MM.1S (cell line): ENCODE measurements around the gene CCNA1.

Source experiments
- DNase-seq: peaks from one replicate; pipeline ENCODE4 v3.0.0-alpha.2; 2015
- H2AFZ ChIP-seq: fragments of 300-600 bp; sonication (generic); 2 replicates; pipeline ENCODE4 v1.6.0; 2016; ENCODE audit warnings: antibody characterized with exemption, low read length
- H3F3A ChIP-seq: fragments of 300-600 bp; sonication (generic); 2 replicates; pipeline ENCODE4 v1.6.1; 2016; ENCODE audit warnings: mild to moderate bottlenecking, antibody characterized with exemption, low read length, moderate library complexity, mixed read lengths; ENCODE audit not compliant: insufficient read depth
- H3K27ac ChIP-seq: fragments of 300-600 bp; sonication (generic); 2 replicates; pipeline ENCODE4 v1.5.1; 2016; ENCODE audit warnings: mild to moderate bottlenecking, low read length
- H3K27me3 ChIP-seq: fragments of 300-600 bp; sonication (generic); replicated peaks from 2 replicates; pipeline ENCODE4 v1.6.0; 2016; ENCODE audit warnings: low read length; ENCODE audit not compliant: insufficient read depth
- H3K36me3 ChIP-seq: fragments of 300-600 bp; sonication (generic); replicated peaks from 2 replicates; pipeline ENCODE4 v1.6.1; 2016; ENCODE audit warnings: mild to moderate bottlenecking, low read length, mixed read lengths; ENCODE audit not compliant: insufficient read depth
- H3K4me1 ChIP-seq: fragments of 300-600 bp; sonication (generic); 2 replicates; pipeline ENCODE4 v1.6.1; 2016; ENCODE audit warnings: low read length, mixed read lengths
- H3K4me2 ChIP-seq: fragments of 300-600 bp; sonication (generic); 2 replicates; pipeline ENCODE4 v1.6.0; 2016; ENCODE audit warnings: low read depth, low read length
- H3K4me3 ChIP-seq: fragments of 300-600 bp; sonication (generic); 2 replicates; pipeline ENCODE4 v1.5.1; 2016; ENCODE audit warnings: low read length, mixed read lengths
- H3K79me2 ChIP-seq: fragments of 300-600 bp; sonication (generic); 2 replicates; pipeline ENCODE4 v1.6.1; 2016; ENCODE audit warnings: mixed run types, low read length, mixed read lengths
- H3K9ac ChIP-seq: fragments of 300-600 bp; sonication (generic); 2 replicates; pipeline ENCODE4 v1.6.1; 2016; ENCODE audit warnings: low read length, mixed read lengths
- H3K9me2 ChIP-seq: fragments of 300-600 bp; sonication (generic); replicated peaks from 2 replicates; pipeline ENCODE4 v1.6.1; 2016; ENCODE audit warnings: mild to moderate bottlenecking, low read length, mixed read lengths; ENCODE audit not compliant: insufficient read depth
- H3K9me3 ChIP-seq: fragments of 300-600 bp; sonication (generic); replicated peaks from 2 replicates; pipeline ENCODE4 v1.6.1; 2016; ENCODE audit warnings: mild to moderate bottlenecking, low read length, mixed read lengths; ENCODE audit not compliant: insufficient read depth
- H4K20me1 ChIP-seq: fragments of 300-600 bp; sonication (generic); 2 replicates; pipeline ENCODE4 v1.6.1; 2016; ENCODE audit warnings: mild to moderate bottlenecking, low read length, moderate library complexity, mixed read lengths; ENCODE audit not compliant: insufficient read depth
- CTCF ChIP-seq: fragments of 300-600 bp; sonication (generic); IDR thresholded peaks from 2 replicates; pipeline ENCODE4 v1.5.1; 2016; ENCODE audit warnings: antibody characterized with exemption, low read length, mixed read lengths
- EZH2 ChIP-seq: fragments of 300-600 bp; sonication (generic); optimal IDR thresholded peaks from 2 replicates; pipeline ENCODE3; 2017; ENCODE audit warnings: low read depth, mild to moderate bottlenecking, antibody characterized with exemption, low read length, mixed read lengths
- EZH2phosphoT487 ChIP-seq: fragments of 300-600 bp; sonication (generic); IDR thresholded peaks from 2 replicates; pipeline ENCODE4 v1.6.1; 2018; ENCODE audit warnings: antibody characterized with exemption, low read length

Gene CCNA1

GRCh38 chr13:36432106-36432544 is at the start of gene CCNA1:
CCNA1 (plus strand) TSS chr13:36432495; CDS start chr13:36433057, 562 bp downstream.
- H3K4me3 ChIP-seq: no peak within 1 kb of the TSS
- no peaks in the 10 kb centered on the region for H3K9me3 ChIP-seq
- TF ChIP-seq EZH2 (no peak), CTCF (no peak), EZH2phosphoT487 (no peak)
- no peaks in the 10 kb centered on the region for H3F3A ChIP-seq
- no peaks in the 10 kb centered on the region for H3K36me3 ChIP-seq
- no peak within 1 kb of the TSS for H2AFZ ChIP-seq
- H3K9ac ChIP-seq: no peak within 1 kb of the TSS
- no peaks in the 10 kb centered on the region for H3K9me2 ChIP-seq
- no peaks in the 10 kb centered on the region for H3K4me1 ChIP-seq
- no peak within 1 kb of the TSS for H3K27ac ChIP-seq
- no peaks in the 10 kb centered on the region for H3K27me3 ChIP-seq
- no peaks in the 10 kb centered on the region for H3K79me2 ChIP-seq
- DNase-seq: no peak
- no peak within 1 kb of the TSS for H3K4me2 ChIP-seq
- H4K20me1 ChIP-seq: no peaks in the 10 kb centered on the region

GRCh38 chr13:36385489-36385888 is 46.8 kb upstream of the CCNA1 start:
- H3K79me2 ChIP-seq: no peaks in the 10 kb centered on the region

GRCh38 chr13:36395280-36395679 is 37.0 kb upstream of the CCNA1 start:
- Histone ChIP-seq H3K27ac (no peak overlapping the region), H3K4me1 (no peaks in the 10 kb centered on the region), H4K20me1 (no peaks in the 10 kb centered on the region), H3K9me2 (no peaks in the 10 kb centered on the region), H3K79me2 (no peaks in the 10 kb centered on the region), H3K36me3 (no peaks in the 10 kb centered on the region), H2AFZ (no peak overlapping the region), H3K9me3 (no peaks in the 10 kb centered on the region), H3K9ac (no peak overlapping the region), H3K4me2 (no peak overlapping the region), H3K4me3 (no peak overlapping the region), H3F3A (no peaks in the 10 kb centered on the region), H3K27me3 (no peaks in the 10 kb centered on the region)
- TF ChIP-seq EZH2phosphoT487 (no peak), CTCF (peak; percentile 22; the same call in 1 of the 2 replicates), EZH2 (no peak)
- peak; percentile 17 for DNase-seq

More at GRCh38 chr13:36385489-36385888, 46.8 kb upstream of the CCNA1 start:
- Histone ChIP-seq H2AFZ (no peak overlapping the region), H3K27me3 (no peaks in the 10 kb centered on the region), H4K20me1 (no peaks in the 10 kb centered on the region), H3K9me2 (no peaks in the 10 kb centered on the region), H3K27ac (no peak overlapping the region), H3K4me1 (no peaks in the 10 kb centered on the region), H3K9ac (no peak overlapping the region), H3K9me3 (no peaks in the 10 kb centered on the region), H3K4me3 (no peak overlapping the region), H3K36me3 (no peaks in the 10 kb centered on the region), H3K4me2 (no peak overlapping the region), H3F3A (no peaks in the 10 kb centered on the region)
- DNase-seq: no peak
- no peak for TF ChIP-seq EZH2phosphoT487
- no peak for TF ChIP-seq CTCF
- TF ChIP-seq EZH2: no peak
